HG02642 (cell line): ENCODE results near the gene OR52E2.
"Not testable (repeated sequence)": the region's sequence is repeated elsewhere in the genome, so short reads cannot be mapped to it uniquely, and the experiment has no call there.

Source experiments
- ATAC-seq: cut with Tn5 transposase; IDR thresholded peaks from one replicate; pipeline ENCODE4 v1.9.1; 2021; ENCODE audit warnings: mild to moderate bottlenecking; ENCODE audit not compliant: unreplicated experiment, poor library complexity

The OR52E2 gene

GRCh38 chr11:5059391-5059790, at the start of gene OR52E2:
Gene OR52E2, minus strand, starts transcription at chr11:5059627. Its CDS starts 0 bp downstream, at chr11:5059627.
- no peak for ATAC-seq

DNA sequence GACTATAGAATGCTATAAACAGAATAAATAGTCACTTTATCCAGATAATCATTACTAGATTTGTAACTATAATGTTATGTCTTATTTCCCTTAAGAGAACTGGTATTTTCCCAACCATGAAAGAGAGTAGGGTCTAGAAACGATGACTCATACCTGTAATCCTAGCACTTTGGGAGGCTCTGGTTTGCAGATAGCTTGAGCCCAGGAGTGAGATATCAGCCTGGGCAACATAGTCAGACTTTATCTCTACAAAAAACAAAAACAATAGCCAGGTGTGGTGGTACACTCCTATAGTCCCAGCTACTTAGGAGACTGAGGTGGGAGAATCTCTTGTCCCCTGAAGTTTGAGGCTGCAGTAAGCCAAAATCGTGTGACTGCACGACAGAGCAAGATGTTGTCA, 47.9 kb upstream of the OR52E2 start:
- ATAC-seq: no peak

GRCh38 chr11:5103066-5103465, 43.6 kb upstream of the OR52E2 start:
- ATAC-seq: no peak

DNA sequence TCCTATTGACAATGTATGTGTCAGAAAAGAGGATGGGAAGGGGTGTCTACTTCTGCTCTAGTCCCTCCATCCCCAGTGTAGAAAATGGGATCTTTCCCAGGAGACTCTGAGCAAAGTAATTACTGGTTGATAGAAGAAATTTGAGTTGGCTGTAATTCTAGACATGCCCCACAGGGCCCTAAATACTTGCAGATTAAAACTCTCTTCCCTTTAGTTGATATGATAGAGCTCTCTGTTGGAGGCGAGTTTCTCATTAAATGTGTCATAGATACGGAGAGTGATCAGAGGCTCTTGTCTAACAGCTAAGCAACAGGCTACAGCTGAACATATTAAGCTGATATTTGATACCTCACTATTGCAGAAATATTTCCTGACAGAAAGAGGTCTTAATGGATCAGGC, 42.8 kb upstream of the OR52E2 start:
- no peak for ATAC-seq

DNA sequence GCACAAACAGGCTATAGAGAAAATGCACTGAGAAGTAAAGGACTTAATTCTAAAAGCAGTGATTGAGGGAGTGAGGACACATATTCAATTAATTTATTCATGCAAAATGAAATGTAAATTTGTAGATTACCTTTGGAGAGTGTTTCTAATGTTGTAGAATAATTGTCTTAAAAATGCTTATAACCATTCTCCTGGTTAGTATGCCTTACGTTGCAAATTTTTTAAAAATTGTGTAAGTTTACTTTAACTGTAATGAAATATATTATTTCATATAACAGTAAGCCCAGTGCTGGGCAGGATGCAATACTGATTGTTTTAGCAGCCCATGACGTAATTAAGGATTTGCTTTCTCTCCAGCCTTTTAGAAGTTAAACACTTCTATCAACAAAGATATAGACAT, 36.6 kb upstream of the OR52E2 start:
- ATAC-seq: no peak

DNA sequence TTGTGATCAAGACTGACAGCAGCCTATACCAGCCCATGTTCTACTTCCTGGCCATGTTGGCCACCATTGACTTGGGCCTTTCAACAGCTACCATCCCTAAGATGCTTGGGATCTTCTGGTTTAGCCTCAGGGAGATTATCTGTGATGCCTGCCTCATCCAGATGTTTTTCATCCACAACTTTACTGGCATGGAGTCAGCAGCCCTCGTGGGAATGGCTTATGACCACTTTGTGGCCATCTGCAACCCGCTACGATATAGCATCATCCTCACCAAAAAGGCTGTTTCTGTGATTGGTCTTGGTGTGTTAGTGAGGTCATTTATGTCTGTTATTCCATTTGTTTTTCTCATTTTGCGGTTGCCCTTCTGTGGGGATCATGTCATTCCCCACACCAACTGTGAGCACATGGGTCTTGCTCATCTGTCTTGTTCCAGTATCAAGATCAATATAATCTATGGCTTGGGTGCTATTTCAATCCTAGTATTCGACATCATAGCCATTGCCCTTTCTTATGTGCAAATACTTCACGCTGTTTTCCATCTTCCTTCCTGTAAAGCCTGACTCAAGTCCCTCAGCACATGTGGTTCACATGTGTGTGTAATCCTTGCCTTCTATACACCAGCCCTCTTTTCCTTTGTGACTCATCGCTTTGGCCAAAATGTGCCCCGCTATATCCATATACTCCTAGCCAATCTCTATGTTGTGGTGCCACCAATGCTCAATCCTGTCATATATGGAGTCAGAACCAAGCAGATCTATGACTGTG, 33.6 kb upstream of the OR52E2 start:
- ATAC-seq: no peak

DNA sequence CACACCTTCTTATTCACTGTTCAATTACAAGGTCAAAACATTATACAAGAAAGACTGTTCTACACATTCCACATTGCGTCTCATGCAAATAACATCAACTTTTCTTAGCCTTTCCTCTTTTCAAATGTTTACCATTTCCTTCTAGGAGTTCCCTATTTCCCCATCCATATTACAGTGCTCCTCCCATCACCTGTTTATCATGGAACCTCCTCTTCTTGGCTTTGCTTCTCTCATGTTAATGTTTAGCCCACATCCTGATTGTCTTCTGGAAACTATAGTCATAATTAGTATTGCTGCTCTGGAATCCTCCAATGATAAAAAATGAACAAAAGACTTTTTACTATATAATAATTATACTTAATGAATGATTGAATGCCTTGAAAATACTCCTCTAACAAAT, 31.2 kb upstream of the OR52E2 start:
- ATAC-seq: no peak

DNA sequence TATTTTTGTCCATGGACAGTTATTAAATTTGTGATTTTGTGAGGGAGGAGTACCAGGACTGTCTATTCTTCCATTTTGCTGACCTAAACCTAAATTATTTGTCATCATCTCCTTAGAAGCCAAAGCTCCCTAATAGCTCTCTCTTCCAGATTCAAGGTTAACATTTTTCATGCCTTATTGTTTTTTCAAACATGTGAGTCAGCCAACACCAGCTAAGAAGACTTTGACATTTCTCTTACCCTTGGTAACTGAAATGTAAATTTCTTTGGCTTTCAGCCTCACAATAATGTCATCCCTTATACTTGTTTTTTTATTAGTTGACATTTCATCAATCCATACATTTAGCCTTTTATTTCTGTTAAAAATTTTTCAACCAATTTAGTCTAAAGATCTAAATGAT, 29.1 kb upstream of the OR52E2 start:
- no peak for ATAC-seq

GRCh38 chr11:5083602-5084001, 24.2 kb upstream of the OR52E2 start:
- ATAC-seq: no peak

DNA sequence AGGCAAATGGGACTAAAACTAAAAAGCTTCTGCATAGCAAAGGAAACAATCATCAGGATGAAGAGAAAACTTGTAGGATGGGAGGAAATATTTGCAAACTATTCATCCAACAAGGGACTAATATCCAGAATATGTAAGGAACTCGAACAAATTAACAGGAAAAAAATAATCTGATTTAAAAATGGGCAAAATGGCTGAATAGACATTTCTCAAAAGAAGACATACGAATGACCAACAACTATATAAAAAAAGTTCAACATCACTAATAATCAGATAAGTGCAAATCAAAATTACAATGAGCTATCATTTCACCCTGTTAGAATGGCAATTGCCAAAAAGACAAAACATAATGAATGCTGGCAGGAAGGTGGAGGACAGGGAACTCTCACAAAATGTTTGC, 22.0 kb upstream of the OR52E2 start:
- no peak for ATAC-seq

GRCh38 chr11:5071799-5072198, 12.4 kb upstream of the OR52E2 start:
- ATAC-seq: no peak

DNA sequence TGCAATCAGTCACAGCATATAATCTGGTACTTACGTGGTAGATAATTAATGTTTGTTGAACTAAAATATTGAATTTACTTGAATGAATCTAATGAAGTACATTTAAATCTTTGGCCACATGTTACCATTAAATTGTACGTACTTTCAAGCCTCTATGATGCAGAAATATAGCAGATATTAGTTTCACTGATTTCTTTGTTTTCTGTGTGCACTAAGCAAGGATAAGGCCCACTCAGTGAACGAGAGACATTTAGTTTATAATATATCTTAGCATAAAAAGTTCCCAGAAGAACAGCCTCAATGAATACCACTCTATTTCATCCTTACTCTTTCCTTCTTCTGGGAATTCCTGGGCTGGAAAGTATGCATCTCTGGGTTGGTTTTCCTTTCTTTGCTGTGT, 9.8 kb upstream of the OR52E2 start, which contains the start of gene OR52E1:
TSS of gene OR52E1 (plus strand) at position 301 of the 400 bp plus-strand sequence.
- ATAC-seq: no peak

DNA sequence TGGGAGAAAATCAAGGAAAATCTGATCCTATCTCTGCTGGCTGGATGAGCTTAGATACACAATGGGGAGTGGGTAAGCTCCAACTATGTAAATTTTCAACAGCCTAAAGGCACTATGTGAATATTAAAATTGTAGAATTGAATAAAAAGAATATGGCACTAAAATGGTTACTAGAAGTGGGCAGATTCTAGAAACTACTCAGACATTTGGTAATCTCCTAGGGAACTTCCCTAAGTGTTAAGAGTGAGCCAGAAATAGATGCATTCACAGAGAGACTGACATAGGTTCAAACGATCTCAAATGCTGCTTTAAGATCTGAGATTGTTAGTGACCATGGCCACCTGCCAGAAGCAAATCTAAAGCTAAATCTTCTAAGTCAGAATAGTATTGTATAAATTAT, 5.6 kb upstream of the OR52E2 start:
- no peak for ATAC-seq

GRCh38 chr11:5058679-5059078, 748 bp downstream of the OR52E2 start:
- ATAC-seq: not testable (repeated sequence)

- no peak for ATAC-seq
Measured at GRCh38 chr11:5046754-5047330, 12.6 kb downstream of the OR52E2 start.

DNA sequence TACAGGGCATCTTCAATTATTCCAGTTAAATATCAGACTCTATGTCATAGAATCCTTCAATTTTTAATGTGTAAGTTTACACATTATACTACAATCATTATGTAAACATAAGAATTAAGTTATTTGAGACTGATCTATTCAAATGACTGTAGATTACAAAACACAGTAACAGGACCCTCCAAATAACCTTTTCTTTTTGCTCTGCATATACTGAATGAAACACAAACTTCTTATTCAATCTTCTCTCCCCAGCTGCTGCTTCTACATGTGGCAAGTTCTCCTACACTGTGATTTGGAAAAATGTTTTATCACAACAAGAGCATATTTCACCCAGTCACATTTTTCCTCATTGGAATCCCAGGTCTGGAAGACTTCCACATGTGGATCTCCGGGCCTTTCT, 13.2 kb downstream of the OR52E2 start, which contains the start of gene OR52J3:
TSS of gene OR52J3 (plus strand) at position 301 of the 400 bp plus-strand sequence. CDS start at position 301, 0 bp downstream.
- ATAC-seq: no peak

DNA sequence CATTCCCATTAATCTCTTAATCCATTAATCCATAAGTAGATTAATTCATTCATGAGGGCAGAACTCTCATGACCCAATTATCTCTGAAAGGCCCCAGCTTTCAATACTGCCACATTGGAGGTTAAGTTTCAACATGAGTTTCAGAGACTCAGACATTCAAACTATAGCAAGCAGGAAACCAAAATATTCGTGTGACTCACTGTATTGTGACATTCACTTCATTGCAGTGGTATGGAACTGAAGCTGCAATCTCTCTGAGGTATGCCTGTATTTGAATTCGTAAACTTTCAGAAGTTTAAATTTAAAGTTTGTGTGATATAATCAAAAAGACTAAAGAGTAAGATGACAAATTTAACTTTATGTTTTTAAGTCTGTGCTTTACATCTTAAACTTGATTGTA, 16.0 kb downstream of the OR52E2 start:
- no peak for ATAC-seq

DNA sequence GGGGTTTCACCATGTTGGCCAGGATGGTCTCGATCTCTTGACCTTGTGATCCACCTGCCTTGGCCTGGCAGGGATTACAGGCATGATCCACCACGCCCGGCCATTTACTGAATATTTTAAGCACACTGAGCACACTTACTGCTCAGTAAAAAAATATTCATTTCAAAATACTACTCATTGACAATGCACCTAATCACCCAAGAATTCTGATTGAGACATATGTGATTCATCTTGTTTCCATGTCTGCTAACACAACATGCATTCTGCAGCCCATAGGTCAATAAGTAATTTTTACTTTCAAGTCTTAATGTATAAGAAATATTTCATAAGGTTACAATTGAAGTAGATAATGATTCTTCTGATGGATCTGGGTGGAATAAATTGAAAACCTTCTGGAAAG, 17.3 kb downstream of the OR52E2 start:
- ATAC-seq: no peak

GRCh38 chr11:5040876-5041275, 18.6 kb downstream of the OR52E2 start:
- ATAC-seq: no peak

DNA sequence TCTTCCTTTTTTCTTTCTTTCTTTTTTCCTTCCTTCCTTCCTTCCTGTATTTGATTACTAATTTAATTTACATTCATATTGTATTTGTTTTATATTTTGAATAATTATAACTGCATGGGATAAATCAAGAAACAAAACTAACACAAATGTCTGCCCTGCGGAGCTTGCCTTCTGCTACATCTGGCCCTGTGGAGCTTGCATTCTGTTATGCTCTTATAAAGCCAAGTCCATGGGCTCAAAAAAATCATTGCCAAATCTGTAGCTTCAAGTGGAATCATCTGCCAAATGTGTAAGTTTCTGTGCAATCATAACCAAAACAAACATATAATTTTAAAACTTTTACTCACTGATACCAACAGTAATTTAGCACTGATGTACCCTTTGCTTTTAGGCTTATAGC, 21.1 kb downstream of the OR52E2 start:
- ATAC-seq: no peak

GRCh38 chr11:5037926-5038325, 21.5 kb downstream of the OR52E2 start:
- ATAC-seq: no peak

- no peak for ATAC-seq
Measured at GRCh38 chr11:5036669-5037068, 22.8 kb downstream of the OR52E2 start.
